HG03457 (cell line): ENCODE results near the gene CHCHD6.

Source experiments
- ATAC-seq: cut with Tn5 transposase; IDR thresholded peaks from one replicate; pipeline ENCODE4 v1.9.1; 2021; ENCODE audit warnings: moderate number of reproducible peaks; ENCODE audit not compliant: unreplicated experiment

CHCHD6 gene

GRCh38 chr3:126889276-126890201 lies 185.5 kb downstream of the CHCHD6 start:
- no peak for ATAC-seq

- ATAC-seq = no peak
Observed at GRCh38 chr3:126891141-126891540, 187.1 kb downstream of the CHCHD6 start.

- ATAC-seq = no peak
Observed at GRCh38 chr3:126891791-126892190, 187.8 kb downstream of the CHCHD6 start.

- no peak for ATAC-seq
Observed at GRCh38 chr3:126893651-126894050, 189.6 kb downstream of the CHCHD6 start.

- no peak for ATAC-seq
Observed at GRCh38 chr3:126894475-126894874, 190.4 kb downstream of the CHCHD6 start.

GRCh38 chr3:126895178-126896066 lies 191.4 kb downstream of the CHCHD6 start:
- no peak for ATAC-seq

GRCh38 chr3:126896067-126896441 lies 192.0 kb downstream of the CHCHD6 start:
- no peak for ATAC-seq

- ATAC-seq = no peak
Observed at GRCh38 chr3:126896968-126897367, 192.9 kb downstream of the CHCHD6 start.

GRCh38 chr3:126897943-126898342 lies 193.9 kb downstream of the CHCHD6 start:
- ATAC-seq = no peak

DNA sequence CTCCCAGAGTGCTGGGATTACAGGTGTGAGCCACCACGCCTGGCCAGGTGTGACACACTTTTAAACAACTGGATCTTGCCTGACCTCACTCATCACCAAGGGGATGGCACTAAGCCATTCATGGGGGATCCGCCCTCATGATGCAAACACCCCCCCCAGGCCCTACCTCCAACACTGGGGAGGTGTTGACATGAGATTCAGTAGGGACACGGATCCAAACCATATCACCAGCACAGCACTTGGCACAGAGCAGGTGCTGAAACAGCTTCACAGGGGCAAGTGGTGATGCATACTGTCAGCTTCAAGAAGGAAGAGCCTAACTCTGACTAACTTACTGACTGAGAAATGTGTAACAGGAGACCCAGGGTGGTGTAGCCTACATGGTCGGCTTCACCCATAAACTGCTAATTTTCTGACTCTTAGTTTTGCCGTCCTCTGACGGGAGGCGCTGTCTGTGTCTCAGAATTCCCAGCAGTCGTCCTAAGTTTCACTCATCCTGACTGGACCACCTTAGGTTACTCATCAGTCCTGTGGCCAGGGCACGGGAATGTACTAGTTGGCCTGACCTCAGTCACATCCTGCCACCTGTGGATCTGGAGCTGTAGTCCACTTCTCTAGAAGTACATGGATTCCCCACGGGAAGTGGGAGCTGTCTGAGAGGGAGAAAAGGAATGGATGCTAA lies 197.0 kb downstream of the CHCHD6 start:
- ATAC-seq = no peak

GRCh38 chr3:126901631-126902030 lies 197.6 kb downstream of the CHCHD6 start:
- ATAC-seq = no peak

DNA sequence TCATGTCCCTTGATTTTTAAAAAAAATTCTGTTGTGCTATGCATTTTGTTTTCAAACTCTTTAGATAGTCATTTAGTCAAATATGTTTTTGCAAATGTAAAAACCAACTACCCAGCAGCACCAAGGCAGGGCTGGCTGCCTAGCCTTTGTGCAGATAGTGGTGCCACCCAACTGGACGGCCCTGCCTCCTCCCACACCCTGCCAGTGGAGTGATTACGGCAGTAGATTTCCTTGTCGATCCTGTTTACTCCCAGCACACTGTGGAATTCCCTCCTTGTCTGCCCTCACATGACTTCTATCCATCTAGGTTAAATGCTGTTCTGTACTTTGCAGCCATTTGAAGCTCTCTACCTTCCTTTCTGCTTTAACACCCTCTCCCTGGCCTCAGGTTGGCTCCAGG lies 199.5 kb downstream of the CHCHD6 start:
- ATAC-seq = no peak

DNA sequence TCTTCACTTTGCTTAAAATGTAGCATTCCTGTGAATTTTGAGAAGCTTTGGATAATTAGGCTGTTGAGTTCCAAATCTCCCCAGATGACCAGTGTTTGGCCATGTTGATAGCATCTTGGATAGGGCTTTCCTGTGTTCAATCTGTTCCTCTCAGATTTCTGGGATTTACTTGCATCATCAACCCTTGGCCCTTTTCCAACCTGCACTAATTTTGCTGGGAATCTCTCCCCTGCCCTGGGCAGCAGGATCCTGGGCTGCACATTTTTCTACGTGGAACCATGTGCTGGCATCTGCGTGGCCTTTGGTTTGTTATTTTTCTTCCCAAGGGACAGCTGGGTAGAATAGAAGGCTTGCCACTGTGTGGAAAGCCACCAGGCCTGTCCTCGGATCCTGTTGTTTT lies 203.5 kb downstream of the CHCHD6 start:
- ATAC-seq = no peak

- no peak for ATAC-seq
Observed at GRCh38 chr3:126908752-126909275, 204.8 kb downstream of the CHCHD6 start.

GRCh38 chr3:126910231-126910630 lies 206.2 kb downstream of the CHCHD6 start:
- no peak for ATAC-seq

- ATAC-seq = peak; percentile 84
Observed at GRCh38 chr3:126911162-126912026, 207.4 kb downstream of the CHCHD6 start.

- no peak for ATAC-seq
Observed at GRCh38 chr3:126912027-126912422, 208.0 kb downstream of the CHCHD6 start.

DNA sequence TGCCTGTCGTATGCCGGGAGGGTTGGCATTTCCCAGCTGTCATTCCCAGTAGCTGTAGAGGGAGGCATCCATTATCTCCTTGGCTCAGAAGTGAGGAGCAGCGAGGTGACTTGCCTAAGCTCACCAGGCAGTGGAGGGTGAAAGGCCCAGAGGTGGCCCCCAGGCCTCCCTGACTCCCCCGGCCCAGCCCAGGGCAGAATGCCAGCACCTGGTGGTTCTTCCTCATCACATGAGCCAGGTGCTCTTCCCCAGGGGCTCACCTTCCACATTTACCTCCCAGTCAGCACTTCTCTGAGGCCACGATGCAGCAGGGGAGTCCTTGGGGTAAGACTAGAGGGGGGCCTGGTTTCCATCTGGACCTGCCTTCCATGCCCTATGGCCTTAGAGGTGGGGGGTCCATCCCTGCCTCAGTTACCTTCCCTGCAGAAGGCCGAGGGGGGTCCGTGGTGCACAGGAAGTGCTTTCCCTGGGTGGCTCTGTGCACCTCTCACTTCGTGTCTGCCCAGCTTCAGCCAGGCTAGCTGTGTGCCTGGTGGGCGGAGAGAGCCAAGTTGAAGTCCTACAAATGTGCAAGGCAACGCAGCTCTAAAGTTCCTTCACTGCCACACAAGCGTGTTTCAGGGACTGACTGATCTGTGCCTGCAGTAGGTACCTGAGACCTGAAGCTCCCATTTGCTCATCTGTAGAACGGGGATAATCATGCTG lies 208.6 kb downstream of the CHCHD6 start:
- ATAC-seq = no peak

DNA sequence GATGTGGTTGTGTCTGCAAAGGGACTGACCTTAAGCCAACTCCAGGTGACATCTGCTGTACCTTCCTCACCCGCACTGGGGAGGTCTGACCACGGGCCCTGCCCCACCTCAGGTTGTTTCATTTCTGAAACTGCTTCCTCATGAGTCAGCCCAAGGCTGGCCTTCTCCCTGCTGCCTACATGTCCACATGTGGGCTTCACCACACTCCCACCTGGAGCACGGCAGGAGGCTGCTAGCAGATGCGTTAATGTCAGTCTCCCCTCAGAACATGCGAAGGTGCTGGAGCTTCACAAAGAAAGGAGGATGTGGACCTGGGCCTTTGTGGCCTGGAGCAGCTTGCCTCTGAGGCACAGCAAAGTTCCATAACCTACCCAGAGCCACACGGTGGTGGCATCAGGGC lies 209.5 kb downstream of the CHCHD6 start:
- ATAC-seq = no peak
